ENCODE measurements around the gene CGB2.
"Not testable (repeated sequence)": the region's sequence is repeated elsewhere in the genome, so short reads cannot be mapped to it uniquely, and the experiment has no call there.

DNA sequence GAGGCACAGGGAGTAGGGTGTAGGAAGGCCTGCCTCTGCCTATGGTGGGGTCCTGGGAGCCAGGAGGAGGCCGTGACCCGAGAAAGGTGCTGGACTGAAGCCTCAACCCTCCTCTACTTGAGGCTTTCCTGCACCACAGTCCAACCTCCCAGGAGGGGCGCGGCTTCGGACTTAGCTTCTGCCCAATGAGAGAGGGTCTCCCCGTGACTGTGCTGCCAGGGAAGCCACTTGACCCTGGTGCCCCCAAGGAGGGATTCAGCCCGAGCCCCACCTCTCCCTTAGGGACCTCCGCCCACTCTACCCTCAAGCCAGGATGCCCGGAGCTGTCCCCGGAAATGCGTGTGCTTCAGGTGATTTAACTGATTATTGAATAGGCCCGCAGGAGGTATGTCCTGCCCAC lies 17.3 kb downstream of the CGB2 start, which contains the start of gene CGB8:
- TF ChIP-seq BHLHE40 (IDR thresholded peaks at IDR 0.05; ENCODE audit: borderline replicate concordance); FOXA1 (IDR thresholded peaks at IDR 0.05); FOXK2 (IDR thresholded peaks at IDR 0.05); ZNF384 (IDR thresholded peaks at IDR 0.05); HDGF (IDR thresholded peaks at IDR 0.05; ENCODE audit: borderline replicate concordance); FOXM1 (IDR thresholded peaks at IDR 0.05; ENCODE audit: borderline replicate concordance); SP1 (IDR thresholded peaks at IDR 0.05); TARDBP (IDR thresholded peaks at IDR 0.05); SUZ12 (IDR thresholded peaks at IDR 0.05); LEF1 (IDR thresholded peaks at IDR 0.05; ENCODE audit: borderline replicate concordance): not testable (repeated sequence)
- TF ChIP-seq, protein P1, sequence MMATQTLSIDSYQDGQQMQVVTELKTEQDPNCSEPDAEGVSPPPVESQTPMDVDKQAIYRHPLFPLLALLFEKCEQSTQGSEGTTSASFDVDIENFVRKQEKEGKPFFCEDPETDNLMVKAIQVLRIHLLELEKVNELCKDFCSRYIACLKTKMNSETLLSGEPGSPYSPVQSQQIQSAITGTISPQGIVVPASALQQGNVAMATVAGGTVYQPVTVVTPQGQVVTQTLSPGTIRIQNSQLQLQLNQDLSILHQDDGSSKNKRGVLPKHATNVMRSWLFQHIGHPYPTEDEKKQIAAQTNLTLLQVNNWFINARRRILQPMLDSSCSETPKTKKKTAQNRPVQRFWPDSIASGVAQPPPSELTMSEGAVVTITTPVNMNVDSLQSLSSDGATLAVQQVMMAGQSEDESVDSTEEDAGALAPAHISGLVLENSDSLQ (IDR thresholded peaks at IDR 0.05) = not testable (repeated sequence)

All from HEK293T (cell line).